Right atrium auricular region (tissue), 2 donors: ENCODE data around the gene GRK5. TPM values are rescaled to one million over a fixed set of nuclear protein-coding genes. Genes with fewer than 3 reads are reported as not detected.

Source experiments
- DNase-seq: peaks from one replicate; pipeline ENCODE4 v3.0.0-alpha.2; 2019; ENCODE audit warnings: low spot score
- H3K27ac ChIP-seq, 2 donors: fragments of 200-600 bp; sonication (generic); 1 replicate in 1 of 2; 2 replicates in 1 of 2; pipeline ENCODE4 v1.5.1; 2016 to 2019
- H3K27me3 ChIP-seq, 2 donors: fragments of 200-600 bp; sonication (generic); one replicate each; pipeline versions ENCODE4 v1.5.1 to v1.6.0; 2017 to 2019
- H3K36me3 ChIP-seq: fragments of 200-600 bp; sonication (generic); one replicate; pipeline ENCODE4 v1.5.1; 2016
- H3K4me1 ChIP-seq, 2 donors: fragments of 200-600 bp; sonication (generic); one replicate each; pipeline versions ENCODE4 v1.5.1 to v1.6.0; 2017 to 2019
- H3K4me3 ChIP-seq, 2 donors: fragments of 200-600 bp; sonication (generic); 1 replicate in 1 of 2; 2 replicates in 1 of 2; pipeline ENCODE4 v1.5.1; 2017 to 2019; ENCODE audit warnings: mild to moderate bottlenecking in 1 of 2, moderate library complexity in 1 of 2
- H3K9me3 ChIP-seq, 2 donors: fragments of 200-600 bp; sonication (generic); one replicate each; pipeline ENCODE4 v1.5.1; 2019
- total RNA-seq, 2 donors: library from RNA; depleted of rRNA; stranded (reverse); fragments of >200 nt; gene quantifications; one replicate each; pipeline ENCODE4 v1.1.0, GENCODE V29; 2016
- TF ChIP-seq, protein P1 (sequence below), 2 donors: fragments of 200-600 bp; sonication (generic); IDR thresholded peaks; one replicate each; pipeline ENCODE4 v1.5.1; 2019; ENCODE audit warnings: antibody characterized with exemption in 2 of 2

GRK5 gene
- total RNA-seq, 2 donors from 2014 or later: 19.2 to 53.8 TPM

DNA sequence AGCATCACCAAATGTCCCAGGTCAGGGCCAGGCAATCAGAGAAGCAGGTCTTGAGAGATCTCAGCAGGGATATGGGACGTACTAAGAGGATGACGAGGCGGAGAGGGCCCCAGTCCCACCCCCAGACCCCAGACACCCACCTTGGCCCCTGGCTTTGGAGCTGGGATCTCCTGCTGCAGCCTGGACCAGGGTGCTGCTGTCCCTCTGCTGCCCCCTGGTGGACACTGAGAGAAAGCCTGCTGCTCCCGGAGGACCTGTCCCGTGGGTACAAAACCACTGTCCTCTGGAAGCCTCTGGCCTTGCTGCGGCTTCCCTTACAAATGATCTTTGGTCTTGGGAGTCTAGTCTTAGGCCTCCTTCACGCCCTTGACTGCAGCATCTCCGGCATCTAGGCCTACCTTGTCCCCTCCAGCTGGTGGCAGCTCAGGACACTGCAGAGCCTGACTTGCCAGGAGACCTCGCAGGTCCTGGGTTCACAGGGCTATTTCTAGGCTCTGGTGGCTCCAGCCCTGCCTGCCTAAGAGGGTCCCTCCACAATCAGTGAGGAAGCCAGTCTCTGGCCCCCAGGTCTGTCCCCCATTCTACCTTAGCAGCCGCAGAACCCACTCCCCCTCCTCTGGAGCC, 238.1 kb downstream of the GRK5 start:
- Histone ChIP-seq H3K27ac (peak overlapping the region in 1 of 2 donors; percentile 41), H3K36me3 (peaks cover 22% of the 10 kb centered on the region), H3K4me3 (no peak overlapping the region), H3K9me3 (no peaks in the 10 kb centered on the region), H3K4me1 (peaks cover 0 to 31% of the 10 kb centered on the region in 2 donors), H3K27me3 (no peaks in the 10 kb centered on the region)
- peak; percentile 88 for DNase-seq
- TF ChIP-seq, protein P1, sequence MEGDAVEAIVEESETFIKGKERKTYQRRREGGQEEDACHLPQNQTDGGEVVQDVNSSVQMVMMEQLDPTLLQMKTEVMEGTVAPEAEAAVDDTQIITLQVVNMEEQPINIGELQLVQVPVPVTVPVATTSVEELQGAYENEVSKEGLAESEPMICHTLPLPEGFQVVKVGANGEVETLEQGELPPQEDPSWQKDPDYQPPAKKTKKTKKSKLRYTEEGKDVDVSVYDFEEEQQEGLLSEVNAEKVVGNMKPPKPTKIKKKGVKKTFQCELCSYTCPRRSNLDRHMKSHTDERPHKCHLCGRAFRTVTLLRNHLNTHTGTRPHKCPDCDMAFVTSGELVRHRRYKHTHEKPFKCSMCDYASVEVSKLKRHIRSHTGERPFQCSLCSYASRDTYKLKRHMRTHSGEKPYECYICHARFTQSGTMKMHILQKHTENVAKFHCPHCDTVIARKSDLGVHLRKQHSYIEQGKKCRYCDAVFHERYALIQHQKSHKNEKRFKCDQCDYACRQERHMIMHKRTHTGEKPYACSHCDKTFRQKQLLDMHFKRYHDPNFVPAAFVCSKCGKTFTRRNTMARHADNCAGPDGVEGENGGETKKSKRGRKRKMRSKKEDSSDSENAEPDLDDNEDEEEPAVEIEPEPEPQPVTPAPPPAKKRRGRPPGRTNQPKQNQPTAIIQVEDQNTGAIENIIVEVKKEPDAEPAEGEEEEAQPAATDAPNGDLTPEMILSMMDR (IDR thresholded peaks at IDR 0.05): peak; percentile 95 to 99

DNA sequence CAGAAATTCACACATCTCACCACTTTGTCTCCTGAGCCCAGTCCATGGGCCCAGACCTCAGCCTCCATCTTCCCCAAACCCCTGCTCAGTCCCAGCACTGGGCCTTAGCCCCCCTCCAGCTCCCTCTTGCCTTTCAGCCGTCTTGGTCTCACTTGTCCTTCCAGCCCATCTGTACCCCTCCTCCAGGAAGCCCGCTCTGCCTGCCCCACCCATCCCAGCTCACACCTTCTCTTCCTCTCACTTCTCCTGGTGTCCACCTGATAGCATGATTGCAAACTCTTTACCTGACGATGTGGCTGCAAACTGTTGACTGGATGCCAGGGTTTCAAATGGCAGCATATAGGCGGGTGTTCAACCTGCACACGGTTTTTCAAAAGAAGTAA, 238.6 kb downstream of the GRK5 start:
- H3K4me1 ChIP-seq: peaks cover 0 to 26% of the 10 kb centered on the region in 2 donors
- no peaks in the 10 kb centered on the region for H3K9me3 ChIP-seq
- H3K36me3 ChIP-seq: peaks cover 22% of the 10 kb centered on the region
- TF ChIP-seq, protein P1 (IDR thresholded peaks at IDR 0.05): no peak
- DNase-seq: no peak
- H3K4me3 ChIP-seq: no peak overlapping the region
- peak overlapping the region in 1 of 2 donors; percentile 41 for H3K27ac ChIP-seq
- no peaks in the 10 kb centered on the region for H3K27me3 ChIP-seq

DNA sequence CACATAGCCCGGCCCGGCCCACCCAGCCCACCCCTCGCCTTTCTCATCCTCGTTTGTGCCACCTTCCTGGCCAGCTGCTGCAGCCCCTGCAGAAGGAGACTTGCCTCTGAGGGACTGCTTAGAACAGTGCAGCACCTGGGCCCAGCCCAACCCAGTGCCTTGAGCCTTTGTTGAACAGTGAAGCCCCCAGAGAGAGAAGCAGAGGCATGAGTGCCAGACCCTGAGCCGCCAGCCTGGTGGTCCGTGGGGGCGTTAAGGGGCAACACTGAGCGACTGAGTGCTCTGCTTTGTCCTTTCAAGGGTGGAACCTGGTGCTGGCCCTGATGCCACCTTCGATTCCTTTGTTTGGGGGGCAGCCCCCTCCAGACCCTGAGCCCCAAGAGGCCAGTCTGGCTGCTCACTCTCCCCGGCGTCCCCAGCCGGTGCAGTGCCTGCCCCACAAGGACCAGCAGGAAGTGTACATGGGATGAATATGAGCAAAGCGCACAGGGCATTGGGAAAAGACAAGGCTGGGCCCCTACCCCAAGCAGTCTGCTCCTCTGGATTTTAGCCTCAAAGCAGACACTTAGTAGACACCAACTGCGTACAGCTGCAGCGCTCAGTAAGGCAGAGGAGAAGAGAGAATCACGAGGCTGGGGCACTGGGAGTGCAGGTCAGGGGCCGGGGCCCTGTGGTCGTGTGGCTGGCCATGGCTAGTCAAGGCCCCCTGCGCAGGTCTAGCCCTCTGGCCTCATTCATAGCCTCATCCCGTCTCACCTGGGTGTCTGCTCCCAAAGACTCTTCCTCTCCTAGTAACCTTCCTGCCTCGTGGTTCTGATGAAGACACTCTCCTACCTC, 239.3 kb downstream of the GRK5 start:
- peaks cover 0 to 20% of the 10 kb centered on the region in 2 donors for H3K4me1 ChIP-seq
- peaks cover 26% of the 10 kb centered on the region for H3K36me3 ChIP-seq
- no peak overlapping the region for H3K4me3 ChIP-seq
- no peaks in the 10 kb centered on the region for H3K9me3 ChIP-seq
- TF ChIP-seq, protein P1 (IDR thresholded peaks at IDR 0.05): no peak
- H3K27me3 ChIP-seq: no peaks in the 10 kb centered on the region
- no peak for DNase-seq
- H3K27ac ChIP-seq: no peak overlapping the region

DNA sequence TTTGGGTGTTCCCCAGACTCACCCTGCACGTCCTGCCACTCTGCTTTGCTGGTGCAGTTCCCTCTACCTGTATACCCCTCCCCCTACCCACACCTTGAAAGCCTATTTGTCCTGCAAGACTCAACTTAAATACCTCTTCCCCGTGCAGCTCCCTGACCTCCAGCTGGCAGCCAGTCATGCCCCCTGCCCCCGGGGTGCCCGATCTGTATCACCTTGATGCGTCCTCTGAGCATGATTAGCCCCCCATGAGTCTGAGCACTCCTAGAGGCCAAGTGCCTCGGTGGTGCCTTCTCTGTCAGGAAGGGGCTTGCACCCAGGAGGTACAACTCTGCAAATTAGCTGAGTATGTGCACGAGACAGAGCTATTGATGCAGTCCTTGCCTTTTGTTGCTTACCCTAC, 240.1 kb downstream of the GRK5 start:
- Histone ChIP-seq H3K4me1 (peaks cover 0 to 12% of the 10 kb centered on the region in 2 donors), H3K36me3 (peaks cover 34% of the 10 kb centered on the region), H3K27me3 (no peaks in the 10 kb centered on the region), H3K9me3 (no peaks in the 10 kb centered on the region), H3K4me3 (no peak overlapping the region), H3K27ac (no peak overlapping the region)
- DNase-seq: no peak
- TF ChIP-seq, protein P1 (IDR thresholded peaks at IDR 0.05): no peak

DNA sequence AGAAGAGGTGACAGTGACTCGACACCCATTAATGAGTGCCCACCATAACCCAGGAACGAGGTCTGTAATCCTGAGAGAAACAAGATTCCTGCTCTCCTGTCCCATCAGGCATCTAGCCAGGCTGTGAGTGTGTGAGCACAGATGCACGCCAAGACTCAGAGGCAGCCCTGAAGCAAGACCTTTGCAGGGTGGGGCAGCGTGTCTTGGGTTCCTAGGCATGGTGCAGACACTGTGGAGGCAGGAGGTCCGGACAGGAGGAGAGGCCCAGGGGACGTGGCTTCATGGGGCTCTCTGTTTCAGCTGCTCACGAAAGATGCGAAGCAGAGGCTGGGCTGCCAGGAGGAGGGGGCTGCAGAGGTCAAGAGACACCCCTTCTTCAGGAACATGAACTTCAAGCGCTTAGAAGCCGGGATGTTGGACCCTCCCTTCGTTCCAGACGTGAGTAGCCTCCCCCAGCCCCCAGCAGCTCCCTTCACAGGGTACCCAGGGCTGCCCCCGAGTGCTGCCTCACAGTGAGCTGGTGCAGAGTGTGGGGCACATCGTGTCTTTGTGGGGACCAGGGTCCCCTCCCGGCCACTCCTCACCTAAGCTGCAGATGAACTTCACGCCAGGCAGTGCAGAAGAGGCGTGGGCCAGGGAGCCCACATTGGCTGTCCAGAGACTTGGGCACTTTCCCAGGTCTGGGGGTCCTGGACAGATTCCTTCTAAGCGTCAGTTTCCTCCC, 240.6 kb downstream of the GRK5 start:
- DNase-seq: no peak
- no peak overlapping the region for H3K27ac ChIP-seq
- peaks cover 39% of the 10 kb centered on the region for H3K36me3 ChIP-seq
- H3K4me3 ChIP-seq: no peak overlapping the region
- TF ChIP-seq, protein P1 (IDR thresholded peaks at IDR 0.05): no peak
- H3K27me3 ChIP-seq: no peaks in the 10 kb centered on the region
- no peaks in the 10 kb centered on the region for H3K9me3 ChIP-seq
- peaks cover 0 to 11% of the 10 kb centered on the region in 2 donors for H3K4me1 ChIP-seq
